HG03558 (cell line): ENCODE results near the gene VAV2.

Experiments used
- ATAC-seq: cut with Tn5 transposase; IDR thresholded peaks from one replicate; pipeline ENCODE4 v1.9.1; 2021; ENCODE audit warnings: moderate number of reproducible peaks; ENCODE audit not compliant: unreplicated experiment; ENCODE audit errors: extremely low read depth

Gene VAV2

DNA sequence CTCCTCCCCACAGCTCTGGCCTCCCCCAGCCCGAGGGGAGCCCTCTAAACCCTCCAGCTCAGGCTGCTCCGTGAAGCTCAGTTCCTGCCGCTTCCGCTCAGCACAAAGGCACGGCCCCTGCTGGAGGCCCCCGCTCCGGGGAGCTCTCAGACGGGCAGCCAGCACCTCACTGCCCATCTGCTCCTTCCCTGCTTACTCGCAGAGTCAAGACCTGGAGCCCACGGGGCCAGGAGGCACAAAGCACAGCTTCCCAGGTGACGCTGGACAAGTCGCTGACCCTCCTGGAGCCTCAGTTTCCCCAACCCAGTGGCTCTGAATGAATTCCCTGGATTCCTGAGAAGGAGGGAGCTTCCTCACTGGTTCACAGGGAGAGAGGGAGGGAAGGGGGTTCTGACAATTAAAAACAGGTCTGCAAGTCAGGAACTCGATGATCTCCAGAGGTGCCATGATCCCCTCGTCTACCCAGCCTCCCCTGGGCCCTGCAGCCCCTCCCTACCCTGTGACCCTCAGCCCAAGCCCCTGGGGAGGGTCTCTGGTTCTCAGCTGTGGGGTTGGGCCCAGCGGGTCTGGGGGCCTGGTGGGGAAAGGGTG lies 36.2 kb downstream of the VAV2 start:
- ATAC-seq = no peak

- ATAC-seq = no peak
Observed at GRCh38 chr9:133954862-133955529, 37.1 kb downstream of the VAV2 start.

DNA sequence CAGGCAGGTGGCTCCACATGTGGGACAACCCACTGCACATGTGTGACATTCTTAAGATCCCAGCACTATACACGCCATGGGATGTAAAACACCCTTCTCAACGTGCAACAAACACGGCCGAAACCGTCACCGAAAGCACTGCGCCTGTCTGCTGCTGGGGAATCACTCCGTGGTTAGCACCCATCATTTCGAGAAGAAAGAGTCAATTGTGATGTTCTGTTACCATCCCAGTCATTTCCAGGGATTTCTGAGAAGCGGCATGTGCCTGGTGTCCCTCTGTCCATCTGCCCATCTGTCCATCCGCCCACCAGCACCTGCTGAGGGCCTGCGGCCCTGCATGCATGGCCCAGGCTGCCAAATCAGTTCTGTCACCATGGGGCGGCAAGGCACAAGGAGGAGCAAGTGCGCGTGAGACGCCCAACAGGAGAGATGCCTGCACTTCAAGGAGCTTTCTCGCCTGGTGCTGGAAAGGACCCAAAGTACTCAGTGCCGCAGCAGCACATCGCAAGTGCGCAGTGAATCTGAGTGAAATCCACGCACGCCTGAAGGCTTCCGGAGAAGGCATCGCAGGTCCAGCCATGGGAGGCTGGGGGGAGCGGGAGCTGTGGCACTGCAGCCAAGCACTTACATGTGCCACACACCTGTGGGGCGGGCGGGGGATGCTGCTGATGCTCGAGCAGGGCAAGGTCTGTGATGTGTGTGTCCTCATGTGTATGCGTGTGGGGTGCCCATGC lies 38.0 kb downstream of the VAV2 start:
- ATAC-seq = no peak

DNA sequence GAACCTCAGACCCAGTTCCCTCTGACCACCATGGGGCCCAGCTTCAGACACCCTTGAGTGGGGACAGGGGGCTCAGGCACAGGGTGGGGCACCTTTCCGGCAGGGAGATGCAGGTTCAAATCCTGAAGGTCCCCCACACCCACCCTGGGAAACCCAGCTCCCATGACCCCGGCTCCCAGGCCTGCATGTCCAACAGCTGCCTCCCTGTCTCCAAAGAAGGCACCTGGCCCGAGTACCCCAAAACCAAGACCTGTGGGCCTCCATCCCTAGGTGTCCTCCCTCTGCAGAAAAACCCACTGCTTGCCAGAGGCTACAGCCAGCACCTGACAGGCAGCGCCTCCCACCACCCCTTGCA lies 38.5 kb downstream of the VAV2 start:
- no peak for ATAC-seq

- ATAC-seq = no peak
Observed at GRCh38 chr9:133952598-133953550, 39.2 kb downstream of the VAV2 start.

GRCh38 chr9:133951265-133951664 lies 40.9 kb downstream of the VAV2 start:
- no peak for ATAC-seq

- no peak for ATAC-seq
Observed at GRCh38 chr9:133950629-133951111, 41.5 kb downstream of the VAV2 start.

GRCh38 chr9:133950192-133950591 lies 41.9 kb downstream of the VAV2 start:
- ATAC-seq = no peak

- ATAC-seq = no peak
Observed at GRCh38 chr9:133949486-133950061, 42.5 kb downstream of the VAV2 start.

GRCh38 chr9:133948561-133949485 lies 43.3 kb downstream of the VAV2 start:
- ATAC-seq = no peak

DNA sequence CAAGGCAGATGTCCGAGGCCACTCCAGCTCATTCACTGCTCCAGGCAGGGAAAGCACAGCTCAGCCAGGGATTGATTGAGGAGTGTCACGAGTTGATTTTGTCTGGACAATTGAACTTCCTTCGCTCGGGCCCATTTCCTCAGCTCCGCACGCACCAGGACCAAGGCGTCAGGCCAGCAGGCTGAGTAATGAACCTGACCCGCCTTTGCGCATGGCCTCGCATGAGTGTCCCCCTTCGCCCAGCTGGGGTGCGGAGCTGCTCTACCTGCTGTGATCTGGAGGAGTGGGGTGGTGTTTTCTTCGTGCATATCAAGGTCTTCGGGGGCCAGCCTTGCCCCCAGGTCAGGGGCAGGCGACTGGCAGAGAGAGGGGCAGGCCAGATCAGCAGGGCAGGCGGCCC lies 44.0 kb downstream of the VAV2 start:
- ATAC-seq = no peak

DNA sequence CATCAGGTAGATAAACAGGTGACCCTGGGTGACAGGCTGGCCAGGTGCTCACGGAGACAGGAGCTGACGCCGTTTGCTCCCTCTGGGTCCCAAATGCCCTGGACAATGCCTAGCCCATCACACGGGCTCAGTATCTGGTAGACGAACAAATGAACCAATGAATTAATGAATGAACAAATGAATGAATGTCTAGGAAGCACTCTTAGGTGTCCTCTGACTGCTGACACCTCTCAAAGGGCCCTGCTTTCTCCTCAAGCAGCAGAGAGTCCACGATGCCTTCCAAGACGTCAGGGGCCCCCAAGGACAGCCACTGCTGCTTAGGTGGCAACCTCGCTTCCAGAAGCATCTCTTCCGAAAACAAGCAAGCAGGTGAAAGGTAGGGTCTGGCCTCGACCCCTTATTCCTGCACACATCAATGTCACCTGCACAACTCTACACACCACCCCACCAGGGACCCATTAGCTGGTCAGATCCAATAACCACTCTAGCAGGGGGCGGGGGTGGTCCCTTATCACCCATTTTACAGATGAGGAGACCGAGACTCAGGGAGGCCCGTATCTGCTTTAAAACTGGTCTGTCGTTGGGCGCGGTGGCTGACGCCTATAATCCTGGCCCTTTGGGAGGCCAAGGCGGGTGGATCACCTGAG lies 45.2 kb downstream of the VAV2 start:
- no peak for ATAC-seq

DNA sequence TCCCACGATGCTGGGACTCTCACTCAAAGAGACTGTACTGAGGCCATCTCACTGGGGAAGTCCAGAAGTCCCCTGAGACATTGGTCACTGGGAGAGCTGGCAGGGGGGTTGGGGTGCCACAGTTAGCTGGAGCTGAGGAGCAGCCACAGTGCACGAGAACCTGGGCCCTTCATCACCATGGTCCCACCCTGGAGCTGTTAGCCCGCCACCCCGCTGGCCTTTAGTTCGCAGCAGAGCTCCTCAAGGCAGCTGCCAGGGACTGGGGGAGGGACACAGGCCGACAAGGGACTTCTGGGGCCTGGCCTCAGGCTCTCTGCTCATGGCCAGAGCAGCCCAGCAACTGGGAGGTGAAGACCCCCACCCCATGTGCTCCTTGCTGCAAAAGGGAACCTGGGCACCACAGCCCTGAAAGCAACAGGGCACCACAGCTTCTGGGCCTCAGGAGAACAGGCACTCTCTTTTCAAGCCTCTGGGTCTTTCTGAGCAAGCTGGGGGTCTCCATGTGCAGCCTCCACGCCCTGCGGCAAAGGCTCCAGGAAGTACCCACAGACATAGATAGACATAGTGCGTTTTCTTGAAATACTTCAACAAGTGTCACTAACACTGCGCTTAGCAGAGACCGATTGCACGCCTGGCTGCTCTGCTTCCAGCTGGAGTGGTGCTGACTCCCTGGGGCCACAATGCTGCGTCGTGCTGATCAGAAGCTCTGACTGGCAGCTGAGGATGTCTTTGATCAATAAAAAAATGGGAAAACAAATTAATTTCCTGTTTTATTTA lies 46.0 kb downstream of the VAV2 start:
- no peak for ATAC-seq

DNA sequence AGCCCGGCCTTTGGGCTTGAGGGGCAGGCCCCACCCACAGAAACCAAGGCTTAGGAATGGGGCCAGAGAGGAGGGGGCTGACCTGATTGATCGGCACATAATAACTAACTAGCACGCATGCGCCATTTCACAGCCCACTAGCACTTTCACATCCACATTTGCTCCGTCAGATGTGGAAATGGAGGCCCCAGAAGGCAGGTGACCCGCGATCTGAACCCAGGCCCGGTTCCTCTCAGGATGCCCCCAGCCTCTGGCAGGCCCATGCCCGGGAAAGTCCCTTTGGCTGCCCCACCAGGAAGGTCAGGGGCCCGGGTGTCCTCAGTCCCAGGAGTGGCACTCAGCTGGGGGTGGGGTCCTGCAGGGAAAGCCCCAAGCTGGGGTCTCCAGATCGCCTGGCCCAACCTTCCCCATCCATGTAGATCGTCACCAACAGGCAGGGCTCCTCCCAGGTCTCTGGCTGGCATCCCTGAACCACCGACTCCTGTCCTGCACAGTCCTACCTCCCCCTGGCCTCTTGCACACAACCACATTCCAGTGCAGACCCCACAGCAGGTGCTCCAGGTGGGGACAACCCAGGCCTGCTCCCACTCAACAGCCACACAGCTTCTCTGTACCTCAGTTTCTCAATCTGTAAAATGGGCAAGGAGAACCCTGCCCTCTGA lies 46.7 kb downstream of the VAV2 start:
- peak; percentile 25 for ATAC-seq

- ATAC-seq = no peak
Observed at GRCh38 chr9:133944746-133945135, 47.4 kb downstream of the VAV2 start.

DNA sequence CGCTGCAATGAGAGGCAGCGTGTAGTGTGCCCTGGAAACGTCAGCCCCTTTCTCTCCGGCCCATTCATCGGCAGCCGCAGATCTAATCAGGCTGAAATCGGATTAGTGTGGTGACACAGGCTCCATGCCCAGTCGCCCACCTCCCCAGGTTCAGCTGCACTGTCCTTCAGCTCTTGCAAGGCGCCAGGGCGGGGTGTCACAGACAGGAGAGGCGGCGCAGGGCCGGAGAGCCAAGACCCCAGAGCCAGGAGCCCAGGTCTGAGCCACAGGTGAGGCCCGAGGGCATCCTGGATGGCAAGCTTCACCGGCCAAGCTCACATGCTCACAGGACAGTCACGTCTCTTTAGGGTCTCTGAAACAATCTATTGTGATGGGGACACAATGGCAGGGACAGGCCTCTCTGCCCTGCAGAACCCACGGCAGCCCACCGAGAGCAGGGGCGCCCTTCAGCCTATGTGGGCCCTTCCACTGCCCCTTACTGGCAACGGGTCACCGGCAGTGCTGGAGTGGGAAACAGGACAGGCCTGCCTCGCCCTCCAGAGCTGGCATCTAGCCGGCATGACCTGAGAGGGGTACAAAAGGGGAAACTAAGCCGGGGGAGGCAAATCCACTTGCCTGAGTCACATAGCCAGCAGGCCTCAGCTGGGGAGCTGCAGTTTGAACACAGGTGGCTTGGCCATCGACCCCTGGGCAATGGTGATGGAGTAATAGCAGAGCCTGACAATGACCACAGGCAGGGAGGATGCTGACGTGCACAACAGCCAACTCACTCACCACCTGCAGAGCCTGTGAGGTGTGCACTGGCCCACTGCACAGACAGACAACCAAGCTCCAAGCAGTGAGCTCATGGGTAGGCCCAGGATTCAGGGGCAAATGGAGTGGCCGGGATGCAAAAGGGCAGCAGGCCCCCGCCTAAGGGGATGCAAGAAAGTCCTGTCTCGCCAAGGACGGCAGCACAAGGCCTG lies 48.1 kb downstream of the VAV2 start:
- no peak for ATAC-seq
